Stimulated activated CD8-positive, alpha-beta memory T cell treated with anti-CD3 and anti-CD28 coated beads, Interleukin-15, amount 100 ng/mL, for 48 hours (primary cell): ENCODE data around the gene PSMB10.

Source experiments
- DNase-seq, 2 donors: peaks; one replicate each; pipeline ENCODE4 v3.0.0-alpha.2; 2020; ENCODE audit warnings: low read depth in 2 of 2

Gene PSMB10

GRCh38 chr16:67893743-67894399 is 42.8 kb downstream of the PSMB10 start:
- no peak for DNase-seq

- DNase-seq: peak; percentile 91 to 92
Observed at GRCh38 chr16:67892899-67893742, 43.5 kb downstream of the PSMB10 start, which contains the start of gene PSKH1. PSKH1 (plus strand) TSS chr16:67893254; CDS start chr16:67908750, 15,496 bp downstream.

DNA sequence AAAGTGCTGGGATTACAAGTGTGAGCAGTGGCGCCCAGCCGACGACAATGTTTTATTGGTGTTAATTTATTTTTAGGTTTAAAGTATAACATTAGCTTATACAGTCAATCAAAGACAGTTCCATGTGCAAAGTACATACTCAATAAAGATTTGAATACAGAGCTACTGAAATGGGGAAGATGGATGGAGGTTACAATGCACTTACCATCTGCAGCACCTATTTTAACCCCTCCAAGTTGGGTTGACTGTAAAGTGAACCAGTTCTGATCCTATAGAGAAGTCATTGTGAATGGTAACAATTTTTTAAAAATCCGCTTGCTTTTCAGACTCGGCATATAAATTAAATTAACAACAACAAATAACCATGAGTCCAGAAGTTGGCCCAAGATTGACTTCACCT is 44.3 kb downstream of the PSMB10 start:
- DNase-seq: no peak

DNA sequence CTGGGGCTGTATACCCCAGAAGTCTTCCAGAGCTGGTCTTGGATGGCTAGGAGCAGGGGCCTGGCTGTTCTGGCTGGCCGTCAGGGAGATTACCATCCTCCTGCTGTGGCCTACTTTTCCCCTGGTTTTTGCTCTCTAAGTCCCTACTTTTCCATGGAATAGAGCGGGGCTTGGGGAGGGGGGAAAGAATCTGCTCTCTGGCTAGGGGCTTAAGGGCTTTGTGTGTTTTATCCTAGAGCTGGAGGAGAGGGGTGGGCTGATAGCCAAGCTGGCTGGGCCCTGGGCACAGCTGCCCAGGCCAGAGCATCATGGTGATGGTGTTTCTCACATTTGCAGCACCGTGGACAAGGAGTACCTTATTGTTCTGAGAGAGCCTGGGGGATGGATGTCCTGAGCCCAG is 48.3 kb downstream of the PSMB10 start:
- DNase-seq: no peak

- DNase-seq: no peak
Observed at GRCh38 chr16:67886387-67886786, 50.3 kb downstream of the PSMB10 start.

DNA sequence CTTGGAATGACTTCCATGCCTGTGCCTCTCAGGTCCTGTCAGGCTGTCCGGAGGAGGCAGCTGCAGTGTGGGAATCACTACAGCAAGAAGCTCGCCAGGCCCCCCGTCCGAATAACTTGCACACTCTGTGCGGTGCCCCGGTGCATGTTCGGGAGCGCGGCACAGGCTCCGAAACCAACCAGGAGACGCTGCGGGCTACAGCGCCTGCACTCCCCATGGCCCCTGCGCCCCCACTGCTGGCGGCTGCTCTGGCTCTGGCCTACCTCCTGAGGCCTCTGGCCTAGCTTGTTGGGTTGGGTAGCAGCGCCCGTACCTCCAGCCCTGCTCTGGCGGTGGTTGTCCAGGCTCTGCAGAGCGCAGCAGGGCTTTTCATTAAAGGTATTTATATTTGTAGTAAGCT is 50.7 kb downstream of the PSMB10 start:
- DNase-seq: no peak

GRCh38 chr16:67885545-67885944 is 51.1 kb downstream of the PSMB10 start:
- no peak for DNase-seq

GRCh38 chr16:67884684-67885083 is 52.0 kb downstream of the PSMB10 start, which contains the start of gene NRN1L:
NRN1L (plus strand) TSS chr16:67884885; CDS start chr16:67884904, 19 bp downstream.
- DNase-seq: no peak
